SW480 (cell line): Measurements from ENCODE around the gene CLCA1.
A peak's percentile ranks its signal among the peaks of the same experiment; 100 is the strongest.

Experiments
- DNase-seq: peaks from one replicate; pipeline ENCODE4 v3.0.0-alpha.2; 2016; ENCODE audit warnings: low spot score

The CLCA1 gene

GRCh38 chr1:86468501-86468977 is at the start of gene CLCA1:
TSS of gene CLCA1 (plus strand) at chr1:86468927. CDS start at chr1:86468972, 45 bp downstream.
- DNase-seq, result no peak

DNA sequence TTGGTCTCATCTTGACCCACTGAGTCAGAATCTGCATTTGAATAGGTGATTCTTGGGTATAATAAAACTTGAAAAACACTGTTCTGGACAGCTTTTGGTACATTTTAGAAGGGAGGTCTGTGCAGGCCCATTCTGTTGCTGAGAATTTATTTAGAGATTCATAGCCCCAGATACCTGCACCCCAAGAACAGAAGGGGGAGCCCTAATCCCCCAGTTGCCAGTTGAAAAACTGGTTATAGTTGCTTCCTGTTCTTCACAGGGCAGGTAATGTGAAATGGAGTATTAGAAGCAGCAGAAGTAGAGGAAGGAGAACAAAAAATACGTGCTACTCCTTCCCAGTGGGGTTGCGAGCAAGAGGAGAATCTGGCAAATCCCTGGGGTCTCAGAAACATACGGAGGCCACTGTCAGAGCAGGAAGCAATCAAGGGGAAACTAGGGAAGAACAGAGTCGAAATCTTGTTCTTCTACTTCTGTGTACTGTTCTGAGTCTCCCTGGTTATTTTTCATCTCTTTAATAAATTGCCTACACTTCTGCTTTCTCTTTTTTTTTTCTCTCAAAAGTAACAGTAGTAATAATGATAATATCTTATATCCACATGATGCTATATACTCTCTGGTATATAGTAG is 49.3 kb upstream of the CLCA1 start:
- DNase-seq, result peak; percentile 38

- DNase-seq, result no peak
Measured at GRCh38 chr1:86421601-86422280, 47.0 kb upstream of the CLCA1 start.

GRCh38 chr1:86423473-86423872 is 45.3 kb upstream of the CLCA1 start:
- no peak for DNase-seq

GRCh38 chr1:86423873-86424272 is 44.9 kb upstream of the CLCA1 start, which contains the start of gene CLCA2:
TSS of gene CLCA2 (plus strand) at chr1:86424171. CDS start at chr1:86424248, 77 bp downstream.
- DNase-seq, result no peak

GRCh38 chr1:86429122-86429725 is 39.5 kb upstream of the CLCA1 start:
- DNase-seq, result no peak

DNA sequence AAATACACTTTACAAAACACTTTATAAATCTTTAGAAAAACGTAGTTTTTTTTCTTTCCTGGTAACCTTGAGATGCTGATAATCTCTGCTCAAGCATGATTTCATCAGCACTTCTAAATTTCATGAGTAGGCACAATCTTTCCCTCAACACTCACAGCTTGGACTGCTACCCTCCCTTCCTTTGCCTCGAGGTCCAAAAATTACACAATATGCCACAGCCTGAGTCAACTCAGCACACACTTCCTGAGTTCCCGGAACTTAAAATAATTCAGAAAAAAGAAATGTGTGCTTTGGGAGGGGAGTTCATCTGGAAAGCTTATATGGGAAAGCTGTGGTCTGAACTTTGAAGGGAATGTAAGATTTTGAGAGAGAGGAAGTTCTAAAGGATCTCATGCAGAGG is 38.9 kb upstream of the CLCA1 start:
- DNase-seq, result no peak

DNA sequence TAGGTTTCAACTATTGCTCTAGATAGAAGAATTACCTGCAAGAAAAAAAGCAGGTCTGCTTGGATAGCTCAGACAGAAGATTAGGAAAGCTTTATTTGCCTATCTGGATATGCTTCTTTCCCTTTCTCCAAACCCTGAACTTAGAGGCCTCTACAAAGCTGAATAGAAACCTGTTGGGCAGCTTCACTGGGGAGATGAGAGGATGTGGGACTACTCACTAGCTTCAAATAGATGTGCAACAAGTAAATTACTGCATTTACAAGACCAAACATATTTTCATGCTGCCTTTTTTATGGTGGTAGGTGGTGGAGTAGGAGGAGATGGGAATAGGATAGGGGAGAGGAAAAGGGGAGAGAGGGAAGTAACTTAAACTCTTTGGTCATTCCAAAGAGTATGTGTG is 38.4 kb upstream of the CLCA1 start:
- no peak for DNase-seq

DNA sequence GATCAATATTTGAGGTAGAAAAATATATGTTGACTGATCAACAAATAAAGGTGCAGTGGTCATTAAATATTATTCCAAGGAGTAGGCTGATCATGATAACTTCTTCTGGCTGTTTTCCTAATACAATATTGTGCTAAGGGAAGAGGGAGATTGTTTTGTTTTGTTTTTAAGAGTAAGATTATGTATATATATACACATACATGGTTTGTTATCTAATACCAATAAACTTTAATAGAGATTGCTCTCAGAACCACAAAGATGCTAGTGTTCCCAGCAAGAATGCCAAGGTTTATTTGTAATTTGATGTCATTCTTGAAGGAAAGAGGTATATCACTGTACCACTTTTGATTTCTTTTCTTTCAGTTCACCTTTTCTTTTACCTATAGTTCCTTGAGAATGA is 34.7 kb upstream of the CLCA1 start:
- no peak for DNase-seq

DNA sequence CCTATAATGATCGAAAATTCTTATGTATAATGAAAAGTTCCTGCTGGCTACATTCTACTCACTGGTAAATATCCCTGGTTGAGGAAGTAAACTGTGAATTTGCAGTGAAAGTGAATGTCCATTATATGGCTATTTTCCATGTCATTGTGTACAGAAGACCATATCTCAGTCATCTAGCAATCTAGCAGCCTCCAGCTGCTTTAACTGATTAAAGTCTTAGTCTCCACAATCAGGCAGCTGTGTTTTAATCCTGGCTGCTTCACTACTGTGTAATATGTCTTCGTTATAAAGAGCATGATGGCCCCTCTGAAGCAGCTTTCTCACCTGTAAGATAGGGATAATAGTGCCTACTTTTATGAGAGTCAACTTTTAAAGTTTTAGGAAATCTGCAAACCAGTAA is 33.4 kb upstream of the CLCA1 start:
- DNase-seq, result no peak

DNA sequence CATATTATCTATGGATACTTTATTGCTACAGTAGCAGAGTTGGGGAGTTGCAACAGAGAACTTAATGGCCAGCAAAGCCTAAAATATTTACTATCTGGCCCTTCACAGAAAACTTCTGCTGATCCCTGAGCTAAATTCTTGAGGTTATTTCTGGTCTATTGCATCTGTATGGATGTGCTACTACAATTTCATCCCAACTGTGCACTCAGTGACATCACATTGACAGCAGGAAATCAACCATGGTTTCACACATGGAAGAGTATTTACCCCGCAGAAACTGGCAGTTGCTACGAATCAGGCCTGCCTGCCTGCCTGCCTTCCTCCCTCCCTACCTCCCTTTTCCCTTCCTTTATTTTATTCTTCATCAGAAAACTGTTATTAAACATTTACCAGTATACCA is 32.7 kb upstream of the CLCA1 start:
- DNase-seq, result no peak

GRCh38 chr1:86441581-86441980 is 27.1 kb upstream of the CLCA1 start:
- DNase-seq, result no peak

DNA sequence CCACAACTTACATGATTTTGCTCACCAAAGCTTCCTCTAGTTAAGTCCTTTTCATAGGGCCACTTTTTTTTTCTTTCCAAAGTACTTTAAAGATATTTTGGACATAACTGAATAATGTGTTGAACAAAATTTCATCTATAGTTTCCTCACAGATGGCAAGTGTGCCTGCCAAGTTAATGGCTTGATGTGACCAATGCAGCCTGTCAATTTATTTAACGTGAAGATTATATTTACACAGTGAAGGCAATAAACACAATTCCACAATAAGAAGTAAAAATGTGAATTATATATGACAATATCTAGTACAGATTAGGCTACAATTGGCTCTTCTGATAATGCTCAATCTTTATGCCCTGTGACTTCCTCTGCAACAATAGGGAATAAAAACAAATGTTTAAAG is 26.7 kb upstream of the CLCA1 start:
- DNase-seq, result no peak

GRCh38 chr1:86445919-86446318 is 22.8 kb upstream of the CLCA1 start:
- DNase-seq, result no peak

DNA sequence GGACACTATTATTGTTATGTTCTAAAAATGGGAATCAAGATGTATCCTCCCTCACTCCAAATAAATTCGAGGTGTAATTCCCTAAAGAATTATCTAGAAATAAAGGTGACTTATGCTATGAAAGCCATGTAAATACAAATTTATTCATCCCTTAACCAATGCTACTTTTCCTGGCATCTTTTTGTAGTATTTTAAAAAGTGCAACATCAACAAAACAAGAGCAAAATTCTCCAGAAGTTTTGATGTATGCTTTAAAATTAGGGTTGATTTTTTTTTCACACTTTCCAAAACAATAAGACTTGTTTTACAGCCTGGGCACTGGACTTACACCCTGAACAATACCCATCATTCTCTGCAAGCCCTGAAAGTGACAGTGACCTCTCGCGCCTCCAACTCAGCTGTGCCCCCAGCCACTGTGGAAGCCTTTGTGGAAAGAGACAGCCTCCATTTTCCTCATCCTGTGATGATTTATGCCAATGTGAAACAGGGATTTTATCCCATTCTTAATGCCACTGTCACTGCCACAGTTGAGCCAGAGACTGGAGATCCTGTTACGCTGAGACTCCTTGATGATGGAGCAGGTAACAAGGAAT is 21.4 kb upstream of the CLCA1 start:
- DNase-seq, result no peak

GRCh38 chr1:86448670-86449069 is 20.1 kb upstream of the CLCA1 start:
- no peak for DNase-seq

DNA sequence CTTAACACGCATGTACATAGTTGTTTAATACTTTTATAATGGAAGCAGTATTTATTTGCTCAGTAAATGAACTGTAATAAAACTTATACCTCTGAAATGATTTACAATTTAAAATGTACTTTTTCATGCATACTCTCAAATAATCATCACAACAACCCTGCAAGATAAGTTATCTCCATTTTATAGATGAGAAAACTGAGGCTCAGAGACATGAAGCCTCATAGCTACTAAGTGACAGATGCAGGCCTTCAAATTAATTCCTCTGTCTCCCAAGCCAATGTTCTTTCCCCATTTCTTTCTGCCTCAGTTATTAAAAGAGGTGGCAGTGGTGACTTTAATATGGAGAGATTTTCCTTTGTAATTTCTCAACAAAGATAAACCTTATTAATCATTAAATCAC is 19.6 kb upstream of the CLCA1 start:
- DNase-seq, result no peak

DNA sequence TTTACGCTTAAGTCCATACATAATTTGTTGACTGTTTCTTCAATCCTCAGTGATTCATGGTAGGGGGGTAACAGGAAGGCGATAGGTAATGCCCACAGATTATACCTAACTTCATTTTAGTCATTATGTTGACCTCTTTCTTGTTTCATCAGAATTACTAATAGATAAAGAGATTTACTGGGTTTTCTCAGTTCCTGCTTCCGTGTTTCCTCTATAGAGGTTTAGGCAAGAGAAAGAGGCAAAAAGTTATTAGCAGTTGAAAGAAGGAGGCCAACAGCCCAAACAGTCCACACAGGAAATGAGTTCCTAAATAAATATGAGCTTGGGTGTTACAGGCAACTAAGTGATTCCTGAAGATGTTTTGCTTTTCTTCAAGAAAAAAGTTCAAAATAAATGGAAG is 17.9 kb upstream of the CLCA1 start:
- DNase-seq, result no peak

- DNase-seq, result no peak
Measured at GRCh38 chr1:86453664-86454063, 15.1 kb upstream of the CLCA1 start.

DNA sequence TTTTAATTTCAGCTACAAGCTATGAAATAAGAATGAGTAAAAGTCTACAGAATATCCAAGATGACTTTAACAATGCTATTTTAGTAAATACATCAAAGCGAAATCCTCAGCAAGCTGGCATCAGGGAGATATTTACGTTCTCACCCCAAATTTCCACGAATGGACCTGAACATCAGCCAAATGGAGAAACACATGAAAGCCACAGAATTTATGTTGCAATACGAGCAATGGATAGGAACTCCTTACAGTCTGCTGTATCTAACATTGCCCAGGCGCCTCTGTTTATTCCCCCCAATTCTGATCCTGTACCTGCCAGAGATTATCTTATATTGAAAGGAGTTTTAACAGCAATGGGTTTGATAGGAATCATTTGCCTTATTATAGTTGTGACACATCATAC is 13.7 kb upstream of the CLCA1 start:
- DNase-seq, result no peak

- no peak for DNase-seq
Measured at GRCh38 chr1:86460998-86461397, 7.7 kb upstream of the CLCA1 start.

GRCh38 chr1:86461482-86461881 is 7.2 kb upstream of the CLCA1 start:
- no peak for DNase-seq

GRCh38 chr1:86464819-86465218 is 3.9 kb upstream of the CLCA1 start:
- DNase-seq, result no peak
